HepG2 (cell line): ENCODE data around the gene CD46. TPM values are rescaled to one million over a fixed set of nuclear protein-coding genes. Genes with fewer than 3 reads are reported as not detected.

Source experiments
- GABPA ChIP-seq, 2 experiments: IDR thresholded peaks; 2 replicates each; pipeline ENCODE4 v1.6.1; 2011 to 2016; ENCODE audit warnings: low read depth in 2 of 2, low read length in 1 of 2, missing biosample characterization in 1 of 2, missing genetic modification characterization in 1 of 2
- KAT7 ChIP-seq: IDR thresholded peaks from 2 replicates; pipeline ENCODE4 v1.6.1; 2018; ENCODE audit warnings: borderline replicate concordance, missing compliant biosample characterization
- PAWR ChIP-seq: sonication (generic); formaldehyde crosslinking; IDR thresholded peaks from 2 replicates; pipeline ENCODE4 v1.4.0; 2020; ENCODE audit warnings: missing genetic modification reagents, mild to moderate bottlenecking, borderline replicate concordance
- RXRA ChIP-seq: sonication (generic); formaldehyde crosslinking; IDR thresholded peaks from 2 replicates; pipeline ENCODE4 v1.5.1; 2020; ENCODE audit warnings: missing genetic modification reagents
- RXRB ChIP-seq: IDR thresholded peaks from 2 replicates; pipeline ENCODE4 v1.6.1; 2016; ENCODE audit warnings: borderline replicate concordance, missing genetic modification reagents, missing compliant biosample characterization
- SALL1 ChIP-seq: sonication (generic); formaldehyde crosslinking; IDR thresholded peaks from 2 replicates; pipeline ENCODE4 v1.8.0; 2022; ENCODE audit warnings: mild to moderate bottlenecking, missing genetic modification reagents
- SIN3B ChIP-seq: fragments of 150-350 bp; IDR thresholded peaks from 2 replicates; pipeline ENCODE4 v1.6.1; 2014; ENCODE audit warnings: low read length
- SMAD1 ChIP-seq: sonication (generic); formaldehyde crosslinking; IDR thresholded peaks from 2 replicates; pipeline ENCODE4 v1.4.0; 2020; ENCODE audit warnings: missing genetic modification reagents, low read depth, mild to moderate bottlenecking, borderline replicate concordance
- SMYD3 ChIP-seq: sonication (generic); formaldehyde crosslinking; IDR thresholded peaks from 2 replicates; pipeline ENCODE4 v1.8.1; 2023; ENCODE audit warnings: mild to moderate bottlenecking, missing genetic modification reagents
- SP5 ChIP-seq: IDR thresholded peaks from 2 replicates; pipeline ENCODE4 v1.6.1; 2016; ENCODE audit warnings: low read depth, borderline replicate concordance
- TBL1XR1 ChIP-seq: fragments of 150-350 bp; IDR thresholded peaks from 2 replicates; pipeline ENCODE4 v1.6.1; 2014; ENCODE audit warnings: borderline replicate concordance, low read length; ENCODE audit not compliant: partially characterized antibody
- YEATS2 ChIP-seq: sonication (generic); formaldehyde crosslinking; IDR thresholded peaks from 2 replicates; pipeline ENCODE4 v1.4.0; 2020; ENCODE audit warnings: missing genetic modification reagents, borderline replicate concordance
- ZNF343 ChIP-seq: sonication (generic); formaldehyde crosslinking; IDR thresholded peaks from 2 replicates; pipeline ENCODE4 v1.4.0; 2020; ENCODE audit warnings: mild to moderate bottlenecking, missing genetic modification reagents
- ZNF350 ChIP-seq: sonication (generic); formaldehyde crosslinking; IDR thresholded peaks from 2 replicates; pipeline ENCODE4 v1.4.0; 2020; ENCODE audit warnings: mild to moderate bottlenecking, low read depth, missing genetic modification reagents, borderline replicate concordance
- ZNF382 ChIP-seq: sonication (generic); formaldehyde crosslinking; IDR thresholded peaks from 2 replicates; pipeline ENCODE4 v1.5.0; 2020; ENCODE audit warnings: missing genetic modification reagents, mild to moderate bottlenecking, borderline replicate concordance
- ZSCAN31 ChIP-seq: sonication (generic); formaldehyde crosslinking; IDR thresholded peaks from 2 replicates; pipeline ENCODE4 v1.5.0; 2020; ENCODE audit warnings: low read depth, mild to moderate bottlenecking, missing genetic modification reagents
- polyA plus RNA-seq, 8 experiments: library from polyadenylated mRNA; depleted of rRNA in 3 of 8; stranded (reverse) in 7 of 8; unstranded in 1 of 8; fragments of >200 nt; fragmentation: Illumina TruSeq in 4 of 8; extraction: Trizol in 4 of 8; gene quantifications; 2 replicates each; pipeline versions ENCODE4 v1.2.1 to v1.2.3, GENCODE V29; 2011 to 2016; ENCODE audit warnings: low read depth in 4 of 8, missing spikeins in 1 of 8, mixed read lengths in 1 of 8; ENCODE audit not compliant: insufficient read depth in 1 of 8
- total RNA-seq, 5 experiments: library from RNA; depleted of rRNA; stranded (reverse); fragments of >200 nt; fragmentation: Illumina TruSeq; extraction: Trizol; gene quantifications; 2 replicates each; pipeline ENCODE4 v1.2.3, GENCODE V29; 2016; ENCODE audit warnings: low read depth in 1 of 5
- TF ChIP-seq, protein P1 (sequence below): sonication (generic); formaldehyde crosslinking; IDR thresholded peaks from 2 replicates; pipeline ENCODE4 v1.4.0; 2020; ENCODE audit warnings: missing genetic modification reagents
- TF ChIP-seq, protein P2 (sequence below): sonication (generic); formaldehyde crosslinking; IDR thresholded peaks from 2 replicates; pipeline ENCODE4 v1.4.0; 2020; ENCODE audit warnings: missing genetic modification reagents, borderline replicate concordance
- TF ChIP-seq, protein P3 (sequence below): IDR thresholded peaks from 2 replicates; pipeline ENCODE4 v1.6.1; 2012; ENCODE audit warnings: low read depth, low read length, improper control_type of control experiment
- TF ChIP-seq, protein P4 (sequence below): sonication (generic); formaldehyde crosslinking; IDR thresholded peaks from 2 replicates; pipeline ENCODE4 v1.4.0; 2020; ENCODE audit warnings: missing genetic modification reagents

The CD46 gene
- total and polyA plus RNA-seq, 2 of the 13 experiments (the other 11 are each of a cell fraction or from before 2014, with no cell fraction given): 130 to 277 TPM

GRCh38 chr1:207826557-207827487, 75.0 kb downstream of the CD46 start (continued):
- TF ChIP-seq YEATS2 (CRISPR knock-in tag) (no peak), SALL1 (peak; percentile 68; the same call in 1 of the 2 replicates), SP5 (no peak), RXRA (CRISPR knock-in tag) (no peak), ZSCAN31 (CRISPR knock-in tag) (no peak), KAT7 (CRISPR knock-in tag) (no peak), ZNF350 (CRISPR knock-in tag) (peak; percentile 50; the same call in 1 of the 2 replicates), PAWR (CRISPR knock-in tag) (no peak), SIN3B (no peak), ZNF343 (CRISPR knock-in tag) (no peak), ZNF382 (no peak), TBL1XR1 (no peak), SMYD3 (CRISPR knock-in tag) (no peak), RXRB (CRISPR knock-in tag) (no peak), GABPA (IDR thresholded peaks at IDR 0.05; ENCODE audit: low read depth, low read length) (no peak), GABPA (CRISPR knock-in tag; IDR thresholded peaks at IDR 0.05; ENCODE audit: low read depth) (peak; percentile 40; the same call in 1 of the 2 replicates), SMAD1 (no peak)
- TF ChIP-seq, protein P1, sequence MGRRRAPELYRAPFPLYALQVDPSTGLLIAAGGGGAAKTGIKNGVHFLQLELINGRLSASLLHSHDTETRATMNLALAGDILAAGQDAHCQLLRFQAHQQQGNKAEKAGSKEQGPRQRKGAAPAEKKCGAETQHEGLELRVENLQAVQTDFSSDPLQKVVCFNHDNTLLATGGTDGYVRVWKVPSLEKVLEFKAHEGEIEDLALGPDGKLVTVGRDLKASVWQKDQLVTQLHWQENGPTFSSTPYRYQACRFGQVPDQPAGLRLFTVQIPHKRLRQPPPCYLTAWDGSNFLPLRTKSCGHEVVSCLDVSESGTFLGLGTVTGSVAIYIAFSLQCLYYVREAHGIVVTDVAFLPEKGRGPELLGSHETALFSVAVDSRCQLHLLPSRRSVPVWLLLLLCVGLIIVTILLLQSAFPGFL (CRISPR knock-in tag): no peak
- TF ChIP-seq, protein P2, sequence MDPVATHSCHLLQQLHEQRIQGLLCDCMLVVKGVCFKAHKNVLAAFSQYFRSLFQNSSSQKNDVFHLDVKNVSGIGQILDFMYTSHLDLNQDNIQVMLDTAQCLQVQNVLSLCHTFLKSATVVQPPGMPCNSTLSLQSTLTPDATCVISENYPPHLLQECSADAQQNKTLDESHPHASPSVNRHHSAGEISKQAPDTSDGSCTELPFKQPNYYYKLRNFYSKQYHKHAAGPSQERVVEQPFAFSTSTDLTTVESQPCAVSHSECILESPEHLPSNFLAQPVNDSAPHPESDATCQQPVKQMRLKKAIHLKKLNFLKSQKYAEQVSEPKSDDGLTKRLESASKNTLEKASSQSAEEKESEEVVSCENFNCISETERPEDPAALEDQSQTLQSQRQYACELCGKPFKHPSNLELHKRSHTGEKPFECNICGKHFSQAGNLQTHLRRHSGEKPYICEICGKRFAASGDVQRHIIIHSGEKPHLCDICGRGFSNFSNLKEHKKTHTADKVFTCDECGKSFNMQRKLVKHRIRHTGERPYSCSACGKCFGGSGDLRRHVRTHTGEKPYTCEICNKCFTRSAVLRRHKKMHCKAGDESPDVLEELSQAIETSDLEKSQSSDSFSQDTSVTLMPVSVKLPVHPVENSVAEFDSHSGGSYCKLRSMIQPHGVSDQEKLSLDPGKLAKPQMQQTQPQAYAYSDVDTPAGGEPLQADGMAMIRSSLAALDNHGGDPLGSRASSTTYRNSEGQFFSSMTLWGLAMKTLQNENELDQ (CRISPR knock-in tag): no peak
- TF ChIP-seq, protein P3, sequence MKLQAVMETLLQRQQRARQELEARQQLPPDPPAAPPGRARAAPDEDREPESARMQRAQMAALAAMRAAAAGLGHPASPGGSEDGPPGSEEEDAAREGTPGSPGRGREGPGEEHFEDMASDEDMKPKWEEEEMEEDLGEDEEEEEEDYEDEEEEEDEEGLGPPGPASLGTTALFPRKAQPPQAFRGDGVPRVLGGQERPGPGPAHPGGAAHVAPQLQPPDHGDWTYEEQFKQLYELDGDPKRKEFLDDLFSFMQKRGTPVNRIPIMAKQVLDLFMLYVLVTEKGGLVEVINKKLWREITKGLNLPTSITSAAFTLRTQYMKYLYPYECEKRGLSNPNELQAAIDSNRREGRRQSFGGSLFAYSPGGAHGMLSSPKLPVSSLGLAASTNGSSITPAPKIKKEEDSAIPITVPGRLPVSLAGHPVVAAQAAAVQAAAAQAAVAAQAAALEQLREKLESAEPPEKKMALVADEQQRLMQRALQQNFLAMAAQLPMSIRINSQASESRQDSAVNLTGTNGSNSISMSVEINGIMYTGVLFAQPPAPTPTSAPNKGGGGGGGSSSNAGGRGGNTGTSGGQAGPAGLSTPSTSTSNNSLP: no peak
- TF ChIP-seq, protein P4, sequence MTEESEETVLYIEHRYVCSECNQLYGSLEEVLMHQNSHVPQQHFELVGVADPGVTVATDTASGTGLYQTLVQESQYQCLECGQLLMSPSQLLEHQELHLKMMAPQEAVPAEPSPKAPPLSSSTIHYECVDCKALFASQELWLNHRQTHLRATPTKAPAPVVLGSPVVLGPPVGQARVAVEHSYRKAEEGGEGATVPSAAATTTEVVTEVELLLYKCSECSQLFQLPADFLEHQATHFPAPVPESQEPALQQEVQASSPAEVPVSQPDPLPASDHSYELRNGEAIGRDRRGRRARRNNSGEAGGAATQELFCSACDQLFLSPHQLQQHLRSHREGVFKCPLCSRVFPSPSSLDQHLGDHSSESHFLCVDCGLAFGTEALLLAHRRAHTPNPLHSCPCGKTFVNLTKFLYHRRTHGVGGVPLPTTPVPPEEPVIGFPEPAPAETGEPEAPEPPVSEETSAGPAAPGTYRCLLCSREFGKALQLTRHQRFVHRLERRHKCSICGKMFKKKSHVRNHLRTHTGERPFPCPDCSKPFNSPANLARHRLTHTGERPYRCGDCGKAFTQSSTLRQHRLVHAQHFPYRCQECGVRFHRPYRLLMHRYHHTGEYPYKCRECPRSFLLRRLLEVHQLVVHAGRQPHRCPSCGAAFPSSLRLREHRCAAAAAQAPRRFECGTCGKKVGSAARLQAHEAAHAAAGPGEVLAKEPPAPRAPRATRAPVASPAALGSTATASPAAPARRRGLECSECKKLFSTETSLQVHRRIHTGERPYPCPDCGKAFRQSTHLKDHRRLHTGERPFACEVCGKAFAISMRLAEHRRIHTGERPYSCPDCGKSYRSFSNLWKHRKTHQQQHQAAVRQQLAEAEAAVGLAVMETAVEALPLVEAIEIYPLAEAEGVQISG (CRISPR knock-in tag): no peak
